ENCODE measurements around the gene RFT1.

DNA sequence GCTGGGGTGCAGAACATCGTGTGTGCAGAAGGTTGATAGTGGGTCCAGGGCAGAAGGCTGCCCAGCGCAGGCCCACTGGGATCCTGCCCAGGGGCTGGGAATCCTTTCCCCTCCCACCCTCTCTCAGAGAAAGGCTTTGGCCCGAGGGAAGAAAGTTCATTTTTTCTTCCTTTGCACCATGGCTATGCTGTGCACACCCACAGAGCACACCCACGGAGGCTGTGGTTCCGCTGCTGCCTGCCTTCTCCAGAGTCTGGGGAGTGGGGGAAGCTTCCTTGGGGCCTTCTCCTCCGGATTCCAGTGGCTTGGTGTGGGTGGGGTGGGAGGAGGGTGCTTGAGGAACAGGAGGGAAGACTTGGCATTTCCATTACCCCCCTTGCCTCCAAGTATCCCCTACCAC, 23.7 kb upstream of the RFT1 start:
- TF ChIP-seq POLR2AphosphoS5 (IDR thresholded peaks at IDR 0.05; ENCODE audit: borderline replicate concordance, low read depth, low read length) (no peak), EZH2 (IDR thresholded peaks at IDR 0.05) (no peak)
